IMR-90 (cell line): ENCODE measurements around the gene AADACL3. TPM values are rescaled to one million over a fixed set of nuclear protein-coding genes. Genes with fewer than 3 reads are reported as not detected.

Source experiments
- ATAC-seq: fragments of 200-7000 bp; cut with Tn5 transposase; 2 replicates; pipeline ENCODE4 v1.9.1; 2020; ENCODE audit warnings: low read depth, mild to moderate bottlenecking, moderate library complexity
- BruUV-seq: library from RNA; stranded (reverse); fragments of 400-500 nt; replicated peaks from 2 replicates; lab custom pipeline; 2021; lab: Mats Ljungman, UMichigan
- CTCF ChIA-PET: fragments of 300-600 bp; formaldehyde crosslinking; extraction: SDS; loops from one replicate; lab custom pipeline; 2021; ENCODE audit warnings: antibody characterized with exemption; lab: Yijun Ruan, JAX
- POLR2A ChIA-PET: fragments of 300-600 bp; sonication (Branson Sonifier 250); formaldehyde crosslinking; loops from one replicate; lab custom pipeline; 2022; ENCODE audit warnings: antibody characterized with exemption; ENCODE audit not compliant: unreplicated experiment; lab: Charles Lee
- DNase-seq: peaks from one replicate; pipeline ENCODE4 v3.0.0; 2013
- H2AFZ ChIP-seq: replicated peaks from 2 replicates; pipeline ENCODE3; 2013; ENCODE audit warnings: low read length, mild to moderate bottlenecking; ENCODE audit not compliant: poor library complexity
- H2AK5ac ChIP-seq: 2 replicates; pipeline ENCODE4 v1.6.1; 2013; ENCODE audit warnings: low read depth, low read length, inconsistent platforms
- H2AK9ac ChIP-seq: replicated peaks from 2 replicates; pipeline ENCODE3; 2013; ENCODE audit warnings: mild to moderate bottlenecking, low read depth, low read length, moderate library complexity; ENCODE audit not compliant: poor library complexity
- H2BK120ac ChIP-seq: 2 replicates; pipeline ENCODE4 v1.6.1; 2013; ENCODE audit warnings: low read depth, low read length, inconsistent platforms
- H2BK15ac ChIP-seq: 3 replicates; pipeline ENCODE4 v1.6.1; 2013; ENCODE audit warnings: low read depth, low read length, inconsistent platforms
- H2BK20ac ChIP-seq: 2 replicates; pipeline ENCODE4 v1.6.1; 2013; ENCODE audit warnings: low read depth, mild to moderate bottlenecking, inconsistent platforms, low read length, moderate library complexity
- H2BK5ac ChIP-seq: 2 replicates; pipeline ENCODE4 v1.6.1; 2013; ENCODE audit warnings: mild to moderate bottlenecking, low read depth, low read length, inconsistent platforms; ENCODE audit not compliant: poor library complexity, severe bottlenecking
- H3K14ac ChIP-seq: replicated peaks from 2 replicates; pipeline ENCODE4 v1.6.1; 2013; ENCODE audit warnings: low read depth, low read length, inconsistent platforms
- H3K18ac ChIP-seq: 2 replicates; pipeline ENCODE4 v1.6.1; 2013; ENCODE audit warnings: low read depth, low read length, control low read depth
- H3K23ac ChIP-seq: 2 replicates; pipeline ENCODE4 v1.6.1; 2013; ENCODE audit warnings: low read depth, low read length, inconsistent platforms
- H3K27ac ChIP-seq: 2 replicates; pipeline ENCODE4 v1.5.1; 2013; ENCODE audit warnings: mild to moderate bottlenecking, control low read depth, low read length; ENCODE audit not compliant: insufficient read depth
- H3K27me3 ChIP-seq: 2 replicates; pipeline ENCODE4 v1.6.1; 2013; ENCODE audit warnings: low read length; ENCODE audit not compliant: control insufficient read depth, insufficient read depth
- H3K36me3 ChIP-seq: 2 replicates; pipeline ENCODE4 v1.6.1; 2013; ENCODE audit warnings: low read length, mixed read lengths; ENCODE audit not compliant: control insufficient read depth, insufficient read depth
- H3K4ac ChIP-seq: 2 replicates; pipeline ENCODE4 v1.6.1; 2013; ENCODE audit warnings: low read depth, low read length, inconsistent platforms
- H3K4me1 ChIP-seq: 2 replicates; pipeline ENCODE4 v1.6.1; 2013; ENCODE audit warnings: low read length, mixed read lengths; ENCODE audit not compliant: control insufficient read depth, insufficient read depth
- H3K4me2 ChIP-seq: 2 replicates; pipeline ENCODE4 v1.6.1; 2013; ENCODE audit warnings: low read depth, mild to moderate bottlenecking, control low read depth, low read length, moderate library complexity
- H3K4me3 ChIP-seq: 2 replicates; pipeline ENCODE4 v1.5.1; 2013; ENCODE audit warnings: low read depth, mild to moderate bottlenecking, control low read depth, low read length, moderate library complexity; ENCODE audit not compliant: insufficient read depth
- H3K56ac ChIP-seq: 2 replicates; pipeline ENCODE4 v1.6.1; 2013; ENCODE audit warnings: low read length, inconsistent platforms; ENCODE audit not compliant: insufficient read depth; ENCODE audit errors: extremely low read depth
- H3K79me1 ChIP-seq, 2 experiments: 2 replicates each; pipeline ENCODE4 v1.6.1; 2013; ENCODE audit warnings: low read length in 2 of 2, inconsistent platforms in 1 of 2, low read depth in 1 of 2
- H3K9ac ChIP-seq: 2 replicates; pipeline ENCODE4 v1.6.1; 2013; ENCODE audit warnings: low read depth, low read length, control low read depth
- H3K9me1 ChIP-seq: 2 replicates; pipeline ENCODE4 v1.6.1; 2013; ENCODE audit warnings: low read length, inconsistent platforms; ENCODE audit not compliant: insufficient read depth
- H3K9me3 ChIP-seq: 2 replicates; pipeline ENCODE4 v1.6.1; 2013; ENCODE audit warnings: low read length; ENCODE audit not compliant: control insufficient read depth, insufficient read depth
- H4K20me1 ChIP-seq: 2 replicates; pipeline ENCODE4 v1.6.1; 2013; ENCODE audit warnings: low read length, inconsistent platforms; ENCODE audit not compliant: insufficient read depth
- H4K5ac ChIP-seq: 2 replicates; pipeline ENCODE4 v1.6.1; 2013; ENCODE audit warnings: mild to moderate bottlenecking, low read depth, low read length, control low read depth
- H4K8ac ChIP-seq, 2 experiments: 2 replicates each; pipeline ENCODE4 v1.6.1; 2013; ENCODE audit warnings: low read depth in 2 of 2, low read length in 2 of 2, control low read depth in 1 of 2, inconsistent platforms in 1 of 2
- H4K91ac ChIP-seq: 2 replicates; pipeline ENCODE4 v1.6.1; 2013; ENCODE audit warnings: low read depth, low read length, inconsistent platforms; ENCODE audit not compliant: insufficient read depth
- BHLHE40 ChIP-seq: fragments of 150-350 bp; IDR thresholded peaks from 2 replicates; pipeline ENCODE4 v1.6.1; 2016; ENCODE audit warnings: mild to moderate bottlenecking, low read depth, low read length
- CHD1 ChIP-seq: IDR thresholded peaks from 2 replicates; pipeline ENCODE4 v1.6.1; 2012; ENCODE audit warnings: low read depth, low read length, improper control_type of control experiment
- FOS ChIP-seq: fragments of 150-350 bp; IDR thresholded peaks from 2 replicates; pipeline ENCODE4 v1.6.1; 2016; ENCODE audit warnings: low read depth, low read length
- MAFK ChIP-seq: IDR thresholded peaks from 2 replicates; pipeline ENCODE4 v1.6.1; 2012; ENCODE audit warnings: low read depth, low read length, improper control_type of control experiment
- NFE2L2 ChIP-seq: fragments of 150-350 bp; IDR thresholded peaks from 2 replicates; pipeline ENCODE4 v1.6.1; 2016; ENCODE audit warnings: low read depth, mild to moderate bottlenecking, low read length
- RAD21 ChIP-seq: IDR thresholded peaks from 2 replicates; pipeline ENCODE4 v1.6.1; 2012; ENCODE audit warnings: low read length, improper control_type of control experiment
- SMC3 ChIP-seq: fragments of 150-350 bp; IDR thresholded peaks from 2 replicates; pipeline ENCODE4 v1.6.1; 2016; ENCODE audit warnings: low read depth, mild to moderate bottlenecking, antibody characterized with exemption, low read length, moderate library complexity
- WGBS, 2 experiments: methylation state at CpG; one replicate each; pipeline versions ENCODE4 v1.1.5 to v1.1.7; 2013; ENCODE audit warnings: missing lambda C conversion rate in 2 of 2; ENCODE audit not compliant: insufficient read length in 1 of 2; ENCODE audit errors: extremely low coverage in 2 of 2; 5-methylcytosine and 5-hydroxymethylcytosine counted together
- dilution Hi-C: fragments of 300-500 bp; cut with HindIII; formaldehyde crosslinking; loops from one replicate; pipeline ENCODE4 v1.14.3; 2018; ENCODE audit warnings: low sequenced_read_pairs; ENCODE audit not compliant: unreplicated experiment
- in situ Hi-C: fragments of 300-500 bp; cut with MboI; formaldehyde crosslinking; loops from 3 replicates; pipeline ENCODE4 v1.14.3; 2019; ENCODE audit warnings: low sequenced_read_pairs, inconsistent platforms, mixed read lengths
- intact Hi-C: fragments of 100-400 bp; cut with micrococcal nuclease; formaldehyde crosslinking; loops from 2 replicates; pipeline ENCODE4 v1.10.0; 2022
- polyA plus RNA-seq, 3 experiments: library from polyadenylated mRNA; depleted of rRNA; stranded (reverse); fragments of >200 nt; gene quantifications; 2 replicates each; pipeline ENCODE4 v1.2.3, GENCODE V29; 2012; ENCODE audit warnings: low replicate concordance in 1 of 3
- total RNA-seq: library from RNA; depleted of rRNA; stranded (reverse); fragments of >200 nt; gene quantifications from 2 replicates; pipeline ENCODE4 v1.2.3, GENCODE V29; 2012
- TF ChIP-seq, protein P1 (sequence below): fragments of 150-350 bp; IDR thresholded peaks from 2 replicates; pipeline ENCODE4 v1.6.1; 2016; ENCODE audit warnings: low read depth, mild to moderate bottlenecking, low read length, moderate library complexity, borderline replicate concordance

AADACL3 gene
- total and polyA plus RNA-seq, 2 of the 4 experiments (the other 2 are of a cell fraction) = not detected

DNA sequence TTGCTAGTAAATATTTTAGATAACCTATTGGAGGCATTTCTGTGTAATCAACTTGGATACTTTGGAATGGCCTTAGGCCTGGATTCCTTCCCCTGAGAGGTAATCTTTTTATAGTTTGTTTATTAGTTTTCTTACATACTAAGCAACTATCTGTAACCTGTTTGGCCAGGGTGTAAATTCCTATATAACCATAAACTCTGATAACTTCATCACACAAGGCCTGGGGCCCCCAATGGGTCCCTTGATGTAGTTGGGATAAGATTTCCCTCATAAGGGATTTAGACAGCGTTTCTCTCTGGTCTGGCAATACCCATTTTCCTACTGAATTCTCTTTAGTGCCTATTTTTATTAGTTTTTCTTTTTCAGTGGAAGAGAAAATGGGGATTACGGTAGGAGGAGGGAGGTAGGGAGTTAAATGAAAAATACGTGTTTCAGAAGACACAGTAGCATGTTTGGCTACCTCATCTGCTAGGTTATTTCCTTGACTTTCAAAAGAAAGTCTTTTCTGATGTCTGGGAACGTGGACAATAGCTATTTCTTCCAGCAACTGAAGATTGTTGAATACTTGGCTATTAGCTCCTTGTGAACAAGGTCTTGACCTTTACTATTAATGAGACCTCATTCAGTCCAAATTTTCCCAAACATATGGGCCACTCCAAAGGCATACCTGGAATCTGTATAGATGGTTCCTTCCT lies 7.4 kb upstream of the AADACL3 start:
- no peaks in the 10 kb centered on the region for H3K36me3 ChIP-seq
- no peak overlapping the region for H2AK9ac ChIP-seq
- no peak overlapping the region for H3K9ac ChIP-seq
- H2BK5ac ChIP-seq = no peak overlapping the region
- H2BK20ac ChIP-seq = no peak overlapping the region
- no peak overlapping the region for H3K56ac ChIP-seq
- H3K23ac ChIP-seq = no peak overlapping the region
- no peak for DNase-seq
- H3K9me1 ChIP-seq = no peaks in the 10 kb centered on the region
- H2AK5ac ChIP-seq = no peak overlapping the region
- no peak overlapping the region for H4K5ac ChIP-seq
- no peak overlapping the region for H2BK120ac ChIP-seq
- H3K9me3 ChIP-seq = no peaks in the 10 kb centered on the region
- no peaks in the 10 kb centered on the region for H3K79me1 ChIP-seq
- dilution Hi-C loops (no loop called here), in situ Hi-C loops (no loop called here), intact Hi-C loops (no loop called here)
- no peaks in the 10 kb centered on the region for H3K4me1 ChIP-seq
- H3K4me3 ChIP-seq = no peak overlapping the region
- CTCF ChIA-PET = no interaction called here
- H2BK15ac ChIP-seq = no peak overlapping the region
- no peak for TF ChIP-seq SMC3
- no peak for TF ChIP-seq BHLHE40
- no peak for TF ChIP-seq FOS
- no peak for TF ChIP-seq MAFK
- no peak for TF ChIP-seq CHD1
- no peak for TF ChIP-seq NFE2L2
- TF ChIP-seq RAD21 = no peak
- TF ChIP-seq, protein P1, sequence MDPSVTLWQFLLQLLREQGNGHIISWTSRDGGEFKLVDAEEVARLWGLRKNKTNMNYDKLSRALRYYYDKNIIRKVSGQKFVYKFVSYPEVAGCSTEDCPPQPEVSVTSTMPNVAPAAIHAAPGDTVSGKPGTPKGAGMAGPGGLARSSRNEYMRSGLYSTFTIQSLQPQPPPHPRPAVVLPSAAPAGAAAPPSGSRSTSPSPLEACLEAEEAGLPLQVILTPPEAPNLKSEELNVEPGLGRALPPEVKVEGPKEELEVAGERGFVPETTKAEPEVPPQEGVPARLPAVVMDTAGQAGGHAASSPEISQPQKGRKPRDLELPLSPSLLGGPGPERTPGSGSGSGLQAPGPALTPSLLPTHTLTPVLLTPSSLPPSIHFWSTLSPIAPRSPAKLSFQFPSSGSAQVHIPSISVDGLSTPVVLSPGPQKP = no peak
- no peak overlapping the region for H2AFZ ChIP-seq
- H3K4me2 ChIP-seq = no peak overlapping the region
- no TSS peak for BruUV-seq
- POLR2A ChIA-PET = no interaction called here
- H3K4ac ChIP-seq = no peak overlapping the region
- H3K27ac ChIP-seq = no peak overlapping the region
- H4K8ac ChIP-seq = no peak overlapping the region
- ATAC-seq = no peak
- H3K27me3 ChIP-seq = no peaks in the 10 kb centered on the region
- WGBS, 2 experiments = no CpG with 5 or more reads among the region's 4 CpGs
- no peak overlapping the region for H4K91ac ChIP-seq
- H4K20me1 ChIP-seq = no peaks in the 10 kb centered on the region
- H3K14ac ChIP-seq = no peak overlapping the region
- H3K18ac ChIP-seq = no peak overlapping the region
